ENCODE data around the gene HECW1.

HECW1 gene

GRCh38 chr7:43612128-43612527, 499.7 kb downstream of the HECW1 start:
- DNase-seq (ENCODE audit: low read depth in 2 of 2): no peak

GRCh38 chr7:43612599-43613589, 500.4 kb downstream of the HECW1 start:
- DNase-seq (ENCODE audit: low read depth in 2 of 2): no peak

All from stimulated activated CD8-positive, alpha-beta memory T cell treated with anti-CD3 and anti-CD28 coated beads, Interleukin-2, amount 100 ng/mL, for 48 hours (primary cell).